Hair follicular keratinocyte (primary cell): Measurements from ENCODE around the gene TMEM179. TPM values are rescaled to one million over a fixed set of nuclear protein-coding genes. Genes with fewer than 3 reads are reported as not detected.

Experiments used
- total RNA-seq: library from RNA; depleted of rRNA; stranded (reverse); fragments of >200 nt; gene quantifications from 2 replicates; pipeline ENCODE4 v1.2.3, GENCODE V29; 2015

The TMEM179 gene
- total RNA-seq: not detected in 2 replicates

GRCh38 chr14:104604458-104605449, at the start of gene TMEM179:
Gene TMEM179 (minus strand): TSS chr14:104604772. CDS start chr14:104604741, 31 bp downstream.

GRCh38 chr14:104579507-104579906, 25.1 kb downstream of the TMEM179 start, which contains the start of gene C14orf180:
Gene C14orf180 (plus strand): TSS chr14:104579764. CDS start chr14:104586431, 6,667 bp downstream.

Other genes with a start within 250 kb of the TMEM179 start
- gene C14orf180, start 25.0 kb downstream of the TMEM179 start, total RNA-seq: not detected in 2 replicates
- gene INF2, start 84.8 kb upstream of the TMEM179 start, total RNA-seq: 60.9 and 73.5 TPM in 2 replicates
- gene ADSS1, start 119.5 kb upstream of the TMEM179 start, total RNA-seq: 0.91 and 5.7 TPM in 2 replicates
- gene SIVA1, start 148.4 kb upstream of the TMEM179 start, total RNA-seq: 208 and 416 TPM in 2 replicates
- 110 and 118 TPM in 2 replicates for gene AKT1, start 191.0 kb upstream of the TMEM179 start, total RNA-seq
- gene ZBTB42, start 196.3 kb upstream of the TMEM179 start, total RNA-seq: 2.3 and 2.7 TPM in 2 replicates